KG1 (cell line): ENCODE measurements around the gene CMIP.
"Not testable (repeated sequence)": the region's sequence is repeated elsewhere in the genome, so short reads cannot be mapped to it uniquely, and the experiment has no call there.

Experiments
- DNase-seq: peaks from one replicate; lab custom pipeline; 2025; lab: John Stamatoyannopoulos, UW

Gene CMIP

GRCh38 chr16:81717662-81718189, 273.1 kb downstream of the CMIP start:
- no peak for DNase-seq

GRCh38 chr16:81718637-81719036, 274.0 kb downstream of the CMIP start:
- no peak for DNase-seq

DNA sequence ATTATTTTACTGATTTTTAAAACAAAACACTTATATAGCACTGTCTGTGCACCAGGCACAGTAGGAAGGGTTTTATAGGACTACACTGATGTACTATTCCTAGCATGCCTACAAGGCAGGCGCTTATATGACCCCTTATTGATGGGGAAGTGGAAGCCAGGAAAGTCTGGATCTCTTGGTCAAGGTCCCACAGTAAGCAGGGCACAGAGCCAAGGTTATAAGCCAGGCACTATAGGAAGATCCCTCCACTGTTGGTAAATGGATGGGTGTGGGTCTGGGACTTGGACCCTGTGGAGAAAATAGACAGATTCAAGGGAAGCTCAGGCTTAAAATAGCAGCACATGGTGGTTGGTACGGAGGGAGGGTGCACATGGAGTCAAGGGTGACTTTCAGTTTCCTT, 275.4 kb downstream of the CMIP start:
- DNase-seq: no peak

DNA sequence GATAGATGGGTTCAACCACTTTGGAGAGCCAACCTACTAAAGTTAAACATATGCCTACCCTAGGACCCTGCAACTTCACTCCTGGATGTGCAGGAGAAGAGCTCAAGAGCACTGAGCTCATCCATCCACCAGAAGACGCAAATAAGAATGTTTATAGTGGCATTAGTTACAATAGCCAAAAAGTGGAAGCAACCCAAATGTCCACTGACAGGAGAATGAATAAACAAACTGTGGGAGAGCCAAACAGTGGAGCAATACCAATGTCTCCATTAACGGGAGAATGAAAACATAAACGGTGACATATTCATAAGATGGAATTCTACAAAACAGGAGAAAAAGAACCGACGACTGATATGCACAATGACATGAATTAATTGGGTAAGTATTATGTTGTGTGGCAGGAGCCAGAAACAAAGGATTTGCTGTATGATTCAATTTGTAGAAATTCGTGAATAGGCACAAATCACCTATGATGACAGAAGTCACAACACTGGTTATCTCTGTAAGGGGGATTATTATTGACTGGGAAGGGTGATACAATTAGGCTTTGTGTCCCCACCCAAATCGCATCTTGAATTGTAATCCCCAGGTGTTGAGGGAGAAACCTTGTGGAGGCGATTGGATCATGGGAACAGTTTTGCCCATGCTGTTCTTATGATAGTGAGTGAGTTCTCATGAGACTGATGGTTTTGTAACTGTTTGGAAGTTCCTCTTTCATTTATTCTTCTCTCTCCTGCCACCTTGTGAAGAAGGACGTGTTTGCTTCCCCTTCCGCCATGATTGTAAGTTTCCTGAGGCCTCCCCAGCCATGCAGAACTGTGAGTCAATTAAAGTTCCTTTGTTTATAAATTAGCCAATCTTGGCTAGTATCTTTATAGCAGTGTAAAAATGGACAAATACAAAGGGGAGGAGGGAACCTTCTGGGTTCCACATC, 276.6 kb downstream of the CMIP start:
- no peak for DNase-seq

DNA sequence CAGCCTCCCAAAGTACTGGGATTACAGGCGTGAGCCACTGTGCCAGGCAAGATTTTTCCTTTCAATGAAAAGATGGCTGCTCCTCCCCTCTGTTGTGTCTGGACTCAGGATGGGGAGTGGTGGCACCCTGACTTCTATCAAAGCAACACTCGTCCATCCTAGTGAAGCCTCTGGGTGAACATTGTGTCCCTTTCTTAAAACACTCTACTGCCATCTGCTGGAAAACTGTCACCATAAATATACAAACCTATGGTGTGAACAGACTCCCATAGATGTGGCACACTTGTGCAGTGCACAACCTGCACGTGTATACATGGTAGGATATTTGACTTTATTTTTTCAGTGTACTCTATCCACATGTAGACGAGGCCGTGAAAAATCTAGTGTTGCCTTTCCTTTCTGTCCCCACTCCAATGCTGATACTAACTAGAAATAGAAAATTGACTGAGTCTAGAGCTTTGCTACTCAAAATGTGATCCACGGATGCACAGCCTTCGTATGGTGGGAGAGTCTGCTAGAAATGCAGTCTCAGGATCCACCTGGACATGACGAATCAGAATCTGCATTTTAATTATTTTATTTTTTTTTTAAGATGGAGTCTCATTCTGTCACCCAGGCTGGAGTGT, 278.6 kb downstream of the CMIP start:
- peak; percentile 51 for DNase-seq

- DNase-seq: no peak
These were observed 283.8 kb downstream of the CMIP start for GRCh38 chr16:81728435-81728834.

DNA sequence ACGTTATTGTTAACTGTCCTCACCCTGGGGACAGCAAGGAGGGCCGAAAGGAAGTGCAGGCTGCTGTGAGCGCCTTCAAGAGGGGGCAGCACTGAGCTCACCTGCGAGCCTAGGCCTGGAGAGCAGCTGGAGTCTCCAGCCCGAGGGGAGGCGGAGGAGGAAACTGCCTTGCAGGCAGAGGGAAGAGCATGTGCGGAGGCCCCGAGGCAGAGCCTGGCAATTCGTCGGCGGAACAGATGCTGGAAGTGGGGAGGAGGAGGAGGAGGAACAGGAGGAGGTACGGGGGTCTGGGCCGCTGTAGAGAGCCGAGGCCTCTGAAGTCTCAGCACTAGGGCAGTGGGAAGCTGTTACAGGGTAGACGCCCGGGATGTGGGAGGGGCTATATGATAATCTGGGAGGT, 284.8 kb downstream of the CMIP start:
- DNase-seq: no peak

GRCh38 chr16:81730090-81731051, 285.8 kb downstream of the CMIP start:
- no peak for DNase-seq

DNA sequence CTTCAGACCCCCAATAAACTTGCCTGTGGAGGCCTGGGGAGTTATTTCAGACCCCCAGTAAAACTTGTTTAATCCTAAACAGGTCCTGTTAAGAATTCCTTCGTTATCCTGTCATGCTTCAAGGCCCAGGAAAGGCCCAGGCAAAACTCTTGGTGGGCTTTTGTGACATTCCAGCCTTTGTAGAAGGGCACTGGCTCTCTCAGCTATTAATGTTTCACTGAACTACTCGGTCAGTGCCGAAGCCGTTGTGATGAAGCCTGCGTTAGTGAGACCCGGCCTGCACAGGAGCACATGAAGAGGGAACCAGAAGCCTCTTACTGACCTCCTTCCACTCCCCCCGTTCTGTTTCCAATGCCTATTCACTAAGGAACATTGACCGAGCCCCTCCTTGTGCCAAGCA, 287.0 kb downstream of the CMIP start:
- no peak for DNase-seq

DNA sequence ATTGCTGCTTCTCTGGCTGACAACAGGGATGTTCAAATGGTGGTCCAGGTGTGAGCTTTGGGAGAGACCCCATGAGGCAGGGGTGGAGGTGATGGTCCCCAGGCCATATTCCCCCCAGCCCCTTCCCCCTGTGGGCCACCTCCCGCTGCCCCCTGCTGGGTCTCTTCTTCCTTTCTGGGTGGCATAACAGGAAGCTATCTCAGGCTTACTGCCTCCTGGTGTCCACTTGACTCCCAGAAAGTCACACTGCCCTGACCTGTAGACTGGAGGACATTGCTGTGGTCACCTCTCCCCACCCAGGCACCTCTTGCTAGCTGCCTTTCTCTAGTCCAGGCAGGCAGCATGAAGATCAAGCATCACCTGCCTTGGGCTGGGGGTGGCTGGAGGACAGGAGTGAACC, 288.1 kb downstream of the CMIP start:
- DNase-seq: no peak

GRCh38 chr16:81733295-81733694, 288.7 kb downstream of the CMIP start:
- DNase-seq: no peak

- DNase-seq: no peak
These were observed 290.2 kb downstream of the CMIP start for GRCh38 chr16:81734632-81735434.

DNA sequence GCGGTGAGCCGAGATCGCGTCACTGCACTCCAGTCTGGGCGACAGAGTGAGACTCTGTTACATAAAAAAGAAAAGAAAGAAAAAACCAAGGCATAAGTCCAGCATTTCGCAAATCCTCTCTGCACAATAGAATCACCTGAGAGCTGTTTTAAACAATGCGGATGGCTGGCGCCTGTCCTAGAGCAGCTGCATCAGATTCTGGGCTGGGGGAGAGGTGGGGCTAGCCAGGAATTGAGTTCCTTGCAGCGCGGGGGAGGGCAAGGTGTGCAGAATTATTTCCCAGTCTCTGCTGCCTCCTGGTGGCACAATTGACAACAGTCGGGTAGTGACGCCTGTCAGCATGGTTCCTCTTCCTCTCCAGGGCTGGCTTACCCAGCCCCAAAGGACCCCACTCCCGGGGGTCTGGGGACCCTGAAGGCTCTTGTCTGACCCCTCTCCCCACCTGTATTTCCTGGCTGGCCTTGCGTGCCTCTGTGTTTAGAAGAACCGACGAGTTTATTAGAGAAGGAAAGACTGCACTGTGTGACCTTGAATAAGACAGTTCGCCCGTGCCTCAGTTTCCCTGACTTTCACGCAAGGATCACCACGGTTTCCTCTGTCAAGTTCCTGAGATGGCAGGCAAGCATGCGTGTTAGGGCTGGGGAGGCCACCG, 293.4 kb downstream of the CMIP start:
- peak; percentile 64 for DNase-seq

- peak; percentile 50 for DNase-seq
These were observed 294.3 kb downstream of the CMIP start for GRCh38 chr16:81738783-81739496.

DNA sequence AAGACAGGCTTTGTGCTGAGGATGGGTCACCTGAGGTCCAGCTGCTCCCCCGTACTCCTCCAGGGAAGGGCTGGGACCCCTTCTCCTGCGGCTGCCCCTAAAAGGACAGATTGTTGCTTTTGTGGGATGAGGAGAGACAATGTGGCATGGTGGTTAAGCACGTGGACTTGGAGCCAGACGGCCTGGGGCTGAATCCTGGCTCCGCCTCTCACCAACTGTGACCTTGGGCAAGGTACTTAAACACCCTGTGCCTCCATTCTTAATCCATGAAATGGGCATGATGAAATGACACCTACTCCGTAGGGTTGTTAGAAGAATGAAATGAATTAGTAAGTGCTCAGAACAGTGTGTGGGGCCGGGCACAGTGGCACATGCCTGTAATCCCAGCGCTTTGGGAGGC, 294.9 kb downstream of the CMIP start:
- DNase-seq: no peak

DNA sequence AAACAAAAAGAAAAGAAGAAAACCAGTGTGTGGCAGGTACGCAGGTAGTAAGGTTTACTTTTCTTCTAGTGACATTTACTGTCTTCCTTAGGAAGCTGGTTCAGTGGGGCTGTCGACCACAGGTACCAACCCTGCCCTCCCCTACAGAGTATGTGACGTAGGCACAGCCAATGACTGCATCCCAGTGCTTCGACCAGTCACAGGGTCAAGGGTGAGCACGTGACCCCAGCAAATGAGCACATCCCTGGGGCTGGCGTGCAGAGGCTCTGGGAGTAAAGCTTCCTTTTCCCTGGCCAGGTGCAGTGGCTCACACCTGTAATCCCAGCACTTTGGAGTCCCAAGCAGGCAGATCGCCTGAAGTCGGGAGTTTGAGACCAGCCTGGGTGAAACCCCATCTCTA, 295.6 kb downstream of the CMIP start:
- DNase-seq: no peak

DNA sequence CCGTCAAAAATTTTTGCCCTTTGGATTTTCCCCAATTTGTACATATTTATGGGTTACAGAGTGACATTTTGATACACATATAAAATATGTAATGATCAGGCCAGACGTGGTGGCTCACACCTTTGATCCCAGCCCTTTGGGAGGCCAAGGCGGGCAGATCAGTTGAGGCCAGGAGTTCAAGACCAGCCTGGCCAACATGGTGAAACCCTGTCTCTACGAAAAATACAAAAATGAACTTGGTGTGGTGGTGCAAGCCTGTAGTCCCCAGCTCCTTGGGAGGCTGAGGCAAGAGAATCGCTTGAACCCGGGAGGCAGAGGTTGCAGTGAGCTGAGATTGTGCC, 296.8 kb downstream of the CMIP start:
- not testable (repeated sequence) for DNase-seq

DNA sequence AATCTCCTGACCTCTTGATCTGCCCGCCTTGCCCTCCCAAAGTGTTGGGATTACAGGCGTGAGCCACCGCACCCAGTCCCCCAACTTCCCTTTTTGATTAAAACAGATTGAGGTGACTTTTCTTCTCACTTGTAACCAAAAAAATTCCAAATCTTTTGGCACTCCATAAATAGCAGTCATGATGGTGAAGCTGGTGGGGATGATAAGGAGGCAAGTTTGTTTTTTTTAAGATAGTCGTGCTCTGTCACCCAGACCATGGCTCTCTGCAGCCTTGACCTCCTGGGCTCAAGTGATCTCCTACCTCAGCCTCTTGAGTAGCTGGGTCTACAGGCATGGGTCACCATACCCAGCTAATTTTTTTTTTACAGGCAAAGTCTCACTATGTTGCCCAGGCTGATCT, 299.8 kb downstream of the CMIP start:
- DNase-seq: no peak

DNA sequence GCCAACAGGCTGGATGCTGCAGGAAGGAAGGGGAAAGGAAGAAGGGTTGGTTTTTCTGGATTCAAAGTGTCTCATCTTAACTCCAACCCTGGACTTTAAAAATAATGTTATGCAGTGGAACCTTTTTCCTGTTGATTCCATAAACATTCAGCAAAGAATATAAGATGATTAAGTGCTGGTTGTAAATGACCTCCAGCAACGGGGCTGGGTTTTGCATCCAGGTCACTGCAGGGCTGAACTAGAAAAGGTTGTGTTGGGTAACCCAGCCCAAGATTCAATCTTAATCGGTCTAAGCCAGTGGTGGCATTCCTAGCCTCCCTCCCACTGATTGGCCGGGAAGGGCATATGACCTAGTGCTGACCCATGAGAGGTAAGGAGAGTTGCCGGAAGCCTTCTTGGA, 300.3 kb downstream of the CMIP start:
- DNase-seq: no peak
